Endodermal cell (in vitro differentiated cells): ENCODE measurements around the gene SPO11. TPM values are rescaled to one million over a fixed set of nuclear protein-coding genes. Genes with fewer than 3 reads are reported as not detected.
A peak's percentile ranks its signal among the peaks of the same experiment; 100 is the strongest.

Experiments
- DNase-seq: peaks from one replicate; pipeline ENCODE4 v3.0.0-alpha.2; 2017
- H3K27ac ChIP-seq: 2 replicates; pipeline ENCODE4 v1.5.1; 2013; ENCODE audit warnings: mild to moderate bottlenecking, low read depth, low read length, moderate library complexity
- H3K27me3 ChIP-seq: 2 replicates; pipeline ENCODE4 v1.6.1; 2013; ENCODE audit warnings: mild to moderate bottlenecking, low read length, moderate library complexity; ENCODE audit not compliant: insufficient read depth, control insufficient read depth, poor library complexity, severe bottlenecking
- H3K36me3 ChIP-seq: 2 replicates; pipeline ENCODE4 v1.7.0; 2013; ENCODE audit warnings: mild to moderate bottlenecking, low read length, moderate library complexity; ENCODE audit not compliant: control insufficient read depth, insufficient read depth
- H3K4me1 ChIP-seq: one replicate; pipeline ENCODE4 v1.7.0; 2013; ENCODE audit warnings: low read length; ENCODE audit not compliant: control insufficient read depth, insufficient read depth
- H3K4me3 ChIP-seq: 2 replicates; pipeline ENCODE4 v1.5.1; 2013; ENCODE audit warnings: mild to moderate bottlenecking, low read length, moderate library complexity
- H3K9ac ChIP-seq: 2 replicates; pipeline ENCODE4 v1.6.1; 2013; ENCODE audit warnings: mild to moderate bottlenecking, low read length, moderate library complexity; ENCODE audit not compliant: poor library complexity, severe bottlenecking; ENCODE audit errors: extremely low read depth
- H3K9me3 ChIP-seq: 2 replicates; pipeline ENCODE4 v1.6.1; 2013; ENCODE audit warnings: mild to moderate bottlenecking, low read length, moderate library complexity; ENCODE audit not compliant: control insufficient read depth
- H3K27ac Mint-ChIP-seq: 2 replicates; pipeline ENCODE4 v1.8.0; 2020; ENCODE audit warnings: mixed read lengths
- H3K27me3 Mint-ChIP-seq: 2 replicates; pipeline ENCODE4 v1.8.0; 2021; ENCODE audit warnings: mild to moderate bottlenecking, mixed read lengths; ENCODE audit not compliant: insufficient read depth
- H3K36me3 Mint-ChIP-seq: 2 replicates; pipeline ENCODE4 v1.8.0; 2020; ENCODE audit warnings: low read depth, mixed read lengths
- H3K4me1 Mint-ChIP-seq: 2 replicates; pipeline ENCODE4 v1.8.0; 2020; ENCODE audit warnings: mixed read lengths
- H3K4me3 Mint-ChIP-seq: 2 replicates; pipeline ENCODE4 v1.8.0; 2020; ENCODE audit warnings: mild to moderate bottlenecking, moderate library complexity, mixed read lengths
- H3K9me3 Mint-ChIP-seq: 2 replicates; pipeline ENCODE4 v1.8.0; 2020; ENCODE audit warnings: mild to moderate bottlenecking, mixed read lengths
- WGBS, 2 experiments: methylation state at CpG; one replicate each; pipeline versions ENCODE4 v1.1.5 to v1.1.7; 2013; ENCODE audit warnings: missing lambda C conversion rate in 2 of 2, mixed read lengths in 1 of 2; ENCODE audit not compliant: insufficient coverage in 1 of 2, insufficient read length in 1 of 2; 5-methylcytosine and 5-hydroxymethylcytosine counted together
- total RNA-seq, 2 donors: library from RNA; stranded (reverse); fragmentation: NEBNext Ultra II Directional in 1 of 2; extraction: Animal tissue kit (Norgen Biotek cat#: 25700) in 1 of 2; gene quantifications; 2 replicates in 1 of 2; 3 replicates in 1 of 2; pipeline ENCODE4 v1.2.1, GENCODE V29; 2021
- TF ChIP-seq, protein P1 (sequence below): fragments of 200-600 bp; sonication (generic); conservative IDR thresholded peaks from 2 replicates; pipeline ENCODE4 v1.5.0; 2021; ENCODE audit warnings: antibody characterized with exemption, mild to moderate bottlenecking

SPO11 gene
- total RNA-seq, 2 donors from 2014 or later: not detected

DNA sequence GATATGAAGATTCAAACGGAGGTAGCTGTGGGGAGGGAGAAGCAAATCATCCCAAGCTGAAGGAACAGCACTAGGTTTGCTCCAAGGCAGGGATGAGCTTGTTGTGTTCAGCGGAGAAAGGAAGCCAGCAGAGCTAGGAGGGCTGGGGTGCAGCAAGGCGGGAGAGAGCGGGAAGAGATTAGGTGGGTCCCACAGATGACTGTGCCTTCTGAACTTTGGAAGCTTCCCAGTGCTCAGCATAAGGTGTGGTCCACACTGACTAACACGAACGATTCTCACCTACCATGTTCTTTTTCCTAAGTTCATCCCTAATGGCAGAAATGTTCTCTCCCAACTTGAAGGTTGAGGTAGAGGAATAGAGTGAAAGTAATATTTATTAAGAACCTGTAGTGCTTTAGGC, 22.7 kb downstream of the SPO11 start:
- Histone ChIP-seq H3K36me3 (peaks cover 28% of the 10 kb centered on the region), H3K27ac (no peak overlapping the region), H3K4me1 (no peaks in the 10 kb centered on the region), H3K4me3 (peak overlapping the region; percentile 97), H3K9me3 (no peaks in the 10 kb centered on the region), H3K9ac (peak overlapping the region; percentile 89), H3K27me3 (no peaks in the 10 kb centered on the region)
- Mint-ChIP-seq H3K9me3 (no peaks in the 10 kb centered on the region), H3K4me1 (peaks cover 9% of the 10 kb centered on the region), H3K4me3 (peak overlapping the region; percentile 89), H3K27ac (peak overlapping the region; percentile 52), H3K36me3 (peaks cover 31% of the 10 kb centered on the region), H3K27me3 (peaks cover 3% of the 10 kb centered on the region)
- 86 to 96% methylated on average over 4 to 6 of the region's 6 CpGs for WGBS, 2 experiments
- TF ChIP-seq, protein P1, sequence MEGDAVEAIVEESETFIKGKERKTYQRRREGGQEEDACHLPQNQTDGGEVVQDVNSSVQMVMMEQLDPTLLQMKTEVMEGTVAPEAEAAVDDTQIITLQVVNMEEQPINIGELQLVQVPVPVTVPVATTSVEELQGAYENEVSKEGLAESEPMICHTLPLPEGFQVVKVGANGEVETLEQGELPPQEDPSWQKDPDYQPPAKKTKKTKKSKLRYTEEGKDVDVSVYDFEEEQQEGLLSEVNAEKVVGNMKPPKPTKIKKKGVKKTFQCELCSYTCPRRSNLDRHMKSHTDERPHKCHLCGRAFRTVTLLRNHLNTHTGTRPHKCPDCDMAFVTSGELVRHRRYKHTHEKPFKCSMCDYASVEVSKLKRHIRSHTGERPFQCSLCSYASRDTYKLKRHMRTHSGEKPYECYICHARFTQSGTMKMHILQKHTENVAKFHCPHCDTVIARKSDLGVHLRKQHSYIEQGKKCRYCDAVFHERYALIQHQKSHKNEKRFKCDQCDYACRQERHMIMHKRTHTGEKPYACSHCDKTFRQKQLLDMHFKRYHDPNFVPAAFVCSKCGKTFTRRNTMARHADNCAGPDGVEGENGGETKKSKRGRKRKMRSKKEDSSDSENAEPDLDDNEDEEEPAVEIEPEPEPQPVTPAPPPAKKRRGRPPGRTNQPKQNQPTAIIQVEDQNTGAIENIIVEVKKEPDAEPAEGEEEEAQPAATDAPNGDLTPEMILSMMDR: no peak
- no peak for DNase-seq

DNA sequence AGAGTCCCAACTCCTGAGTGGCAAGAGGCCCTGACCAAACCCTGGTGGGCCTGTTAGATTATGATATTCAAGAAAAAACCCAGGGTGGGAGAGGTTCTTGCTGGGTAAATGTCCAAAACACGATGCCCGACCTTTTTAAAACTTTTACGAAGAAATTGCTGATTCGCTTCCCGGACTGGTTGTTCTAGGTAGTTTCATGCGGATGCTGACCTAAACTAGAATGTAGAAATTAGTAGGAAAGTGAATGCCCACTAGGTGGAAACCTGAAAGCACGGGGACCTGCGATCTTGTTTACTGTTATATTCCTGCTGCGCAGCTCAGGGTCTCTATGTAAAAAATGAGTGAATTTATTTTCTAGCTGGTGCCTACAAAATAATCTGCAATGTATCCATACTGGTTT, 23.7 kb downstream of the SPO11 start:
- H3K4me1 Mint-ChIP-seq: peaks cover 9% of the 10 kb centered on the region
- Histone ChIP-seq H3K36me3 (peaks cover 28% of the 10 kb centered on the region), H3K4me3 (no peak overlapping the region), H3K27me3 (no peaks in the 10 kb centered on the region), H3K4me1 (no peaks in the 10 kb centered on the region), H3K9ac (no peak overlapping the region), H3K9me3 (no peaks in the 10 kb centered on the region), H3K27ac (no peak overlapping the region)
- no peak for DNase-seq
- peaks cover 31% of the 10 kb centered on the region for H3K36me3 Mint-ChIP-seq
- WGBS, 2 experiments: 93 to 97% methylated on average over 6 to 9 of the region's 9 CpGs
- no peak overlapping the region for H3K4me3 Mint-ChIP-seq
- TF ChIP-seq, protein P1: peak; percentile 41
- no peaks in the 10 kb centered on the region for H3K9me3 Mint-ChIP-seq
- H3K27ac Mint-ChIP-seq: no peak overlapping the region
- H3K27me3 Mint-ChIP-seq: peaks cover 3% of the 10 kb centered on the region

DNA sequence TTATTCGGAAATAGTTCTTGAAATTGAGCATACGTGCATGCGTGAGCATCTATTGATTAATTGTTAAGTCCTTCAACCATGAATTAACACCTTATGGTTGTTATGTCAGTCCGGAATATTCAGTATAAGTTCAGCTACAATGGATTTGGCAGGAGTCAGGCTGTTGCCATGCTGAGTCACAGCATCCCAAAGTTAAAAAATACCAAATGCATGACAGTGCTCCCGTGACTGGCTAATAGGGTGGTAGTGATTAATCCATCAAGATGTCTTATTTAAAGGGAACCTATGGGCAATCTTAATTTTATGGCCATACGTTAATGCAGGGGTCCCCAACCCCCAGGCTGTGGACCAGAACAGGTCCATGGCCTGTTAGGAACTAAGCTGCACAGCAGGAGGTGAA, 31.9 kb downstream of the SPO11 start:
- WGBS, 2 experiments: 97% methylated on average over 4 to 6 of the region's 6 CpGs

More for the DNA sequence above, 31.9 kb downstream of the SPO11 start:
- Histone ChIP-seq H3K9ac (no peak overlapping the region), H3K4me1 (no peaks in the 10 kb centered on the region), H3K27ac (no peak overlapping the region), H3K36me3 (peaks cover 13% of the 10 kb centered on the region), H3K9me3 (peaks cover 15% of the 10 kb centered on the region), H3K4me3 (no peak overlapping the region), H3K27me3 (no peaks in the 10 kb centered on the region)
- H3K27ac Mint-ChIP-seq: no peak overlapping the region
- H3K36me3 Mint-ChIP-seq: peaks cover 26% of the 10 kb centered on the region
- no peaks in the 10 kb centered on the region for H3K27me3 Mint-ChIP-seq
- H3K9me3 Mint-ChIP-seq: peaks cover 5% of the 10 kb centered on the region
- no peaks in the 10 kb centered on the region for H3K4me1 Mint-ChIP-seq
- peak; percentile 26 for DNase-seq
- TF ChIP-seq, protein P1: no peak
- no peak overlapping the region for H3K4me3 Mint-ChIP-seq
